ENCODE data around the gene QRFP. TPM values are rescaled to one million over a fixed set of nuclear protein-coding genes. Genes with fewer than 3 reads are reported as not detected.

QRFP gene
- polyA plus RNA-seq, 1 donor from 2014 or later: not detected

- Histone ChIP-seq H3K4me2 (ENCODE audit: low read length) (no peak overlapping the region), H2AFZ (ENCODE audit: low read depth, low read length) (no peak overlapping the region), H3K36me3 (ENCODE audit: insufficient read depth, low read length) (no peaks in the 10 kb centered on the region), H3K27me3 (ENCODE audit: insufficient read depth, low read depth, low read length) (no peaks in the 10 kb centered on the region), H3K9me3 (ENCODE audit: low read length) (no peaks in the 10 kb centered on the region), H3K4me3 (ENCODE audit: low read length) (no peak overlapping the region), H3K27ac (ENCODE audit: low read length) (no peak overlapping the region), H3K9me2 (ENCODE audit: insufficient read depth, low read length) (no peaks in the 10 kb centered on the region), H3F3A (ENCODE audit: insufficient read depth, low read length, poor library complexity, severe bottlenecking) (no peaks in the 10 kb centered on the region), H4K20me1 (ENCODE audit: insufficient read depth) (no peaks in the 10 kb centered on the region), H3K9ac (ENCODE audit: low read length) (no peak overlapping the region), H3K79me2 (replicated peaks; ENCODE audit: insufficient read depth, low read length) (peaks cover 81% of the 10 kb centered on the region)
- no peak for TF ChIP-seq SMC3 (conservative IDR thresholded peaks at IDR 0.05; ENCODE audit: poor library complexity)
- no peak for TF ChIP-seq CTCF (IDR thresholded peaks at IDR 0.05; ENCODE audit: poor library complexity, severe bottlenecking)
- TF ChIP-seq EP300 (conservative IDR thresholded peaks at IDR 0.05; ENCODE audit: poor library complexity, severe bottlenecking): no peak
- TF ChIP-seq, protein P1, sequence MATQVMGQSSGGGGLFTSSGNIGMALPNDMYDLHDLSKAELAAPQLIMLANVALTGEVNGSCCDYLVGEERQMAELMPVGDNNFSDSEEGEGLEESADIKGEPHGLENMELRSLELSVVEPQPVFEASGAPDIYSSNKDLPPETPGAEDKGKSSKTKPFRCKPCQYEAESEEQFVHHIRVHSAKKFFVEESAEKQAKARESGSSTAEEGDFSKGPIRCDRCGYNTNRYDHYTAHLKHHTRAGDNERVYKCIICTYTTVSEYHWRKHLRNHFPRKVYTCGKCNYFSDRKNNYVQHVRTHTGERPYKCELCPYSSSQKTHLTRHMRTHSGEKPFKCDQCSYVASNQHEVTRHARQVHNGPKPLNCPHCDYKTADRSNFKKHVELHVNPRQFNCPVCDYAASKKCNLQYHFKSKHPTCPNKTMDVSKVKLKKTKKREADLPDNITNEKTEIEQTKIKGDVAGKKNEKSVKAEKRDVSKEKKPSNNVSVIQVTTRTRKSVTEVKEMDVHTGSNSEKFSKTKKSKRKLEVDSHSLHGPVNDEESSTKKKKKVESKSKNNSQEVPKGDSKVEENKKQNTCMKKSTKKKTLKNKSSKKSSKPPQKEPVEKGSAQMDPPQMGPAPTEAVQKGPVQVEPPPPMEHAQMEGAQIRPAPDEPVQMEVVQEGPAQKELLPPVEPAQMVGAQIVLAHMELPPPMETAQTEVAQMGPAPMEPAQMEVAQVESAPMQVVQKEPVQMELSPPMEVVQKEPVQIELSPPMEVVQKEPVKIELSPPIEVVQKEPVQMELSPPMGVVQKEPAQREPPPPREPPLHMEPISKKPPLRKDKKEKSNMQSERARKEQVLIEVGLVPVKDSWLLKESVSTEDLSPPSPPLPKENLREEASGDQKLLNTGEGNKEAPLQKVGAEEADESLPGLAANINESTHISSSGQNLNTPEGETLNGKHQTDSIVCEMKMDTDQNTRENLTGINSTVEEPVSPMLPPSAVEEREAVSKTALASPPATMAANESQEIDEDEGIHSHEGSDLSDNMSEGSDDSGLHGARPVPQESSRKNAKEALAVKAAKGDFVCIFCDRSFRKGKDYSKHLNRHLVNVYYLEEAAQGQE (IDR thresholded peaks at IDR 0.05; ENCODE audit: borderline replicate concordance): no peak
- no peak for TF ChIP-seq MXI1 (conservative IDR thresholded peaks at IDR 0.05; ENCODE audit: poor library complexity, severe bottlenecking)
- TF ChIP-seq RAD21 (conservative IDR thresholded peaks at IDR 0.05): no peak
- no peak for TF ChIP-seq POLR2AphosphoS5 (IDR thresholded peaks at IDR 0.05)
- TF ChIP-seq EZH2 (IDR thresholded peaks at IDR 0.05; ENCODE audit: borderline replicate concordance, insufficient read depth, low read length, poor library complexity, severe bottlenecking): no peak
- TF ChIP-seq TAF1 (IDR thresholded peaks at IDR 0.05; ENCODE audit: low read depth): no peak
Measured at GRCh38 chr9:130845901-130846481, 50.6 kb downstream of the QRFP start.

DNA sequence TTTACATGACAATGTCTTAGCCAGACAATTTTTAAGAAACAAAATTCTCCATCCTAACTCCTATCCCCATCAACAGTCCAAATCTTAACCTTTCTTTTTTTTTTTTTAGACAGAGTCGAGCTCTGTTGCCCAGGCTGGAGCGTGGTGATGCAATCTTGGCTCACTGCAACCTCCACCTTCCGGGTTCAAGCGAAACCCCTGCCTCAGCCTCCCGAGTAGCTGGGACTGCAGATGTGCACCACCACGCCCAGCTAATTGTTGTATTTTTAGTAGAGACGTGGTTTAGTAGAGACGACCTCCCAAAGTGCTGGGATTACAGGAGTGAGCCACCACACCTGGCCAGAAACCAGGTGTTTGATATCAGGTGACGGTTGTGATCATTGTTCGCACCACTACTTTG, 51.4 kb downstream of the QRFP start:
- no peaks in the 10 kb centered on the region for H3K27me3 ChIP-seq (ENCODE audit: insufficient read depth, low read depth, low read length)
- TF ChIP-seq TAF1 (IDR thresholded peaks at IDR 0.05; ENCODE audit: low read depth) (no peak), CTCF (IDR thresholded peaks at IDR 0.05; ENCODE audit: poor library complexity, severe bottlenecking) (no peak), EP300 (conservative IDR thresholded peaks at IDR 0.05; ENCODE audit: poor library complexity, severe bottlenecking) (no peak), EZH2 (IDR thresholded peaks at IDR 0.05; ENCODE audit: borderline replicate concordance, insufficient read depth, low read length, poor library complexity, severe bottlenecking) (no peak), RAD21 (conservative IDR thresholded peaks at IDR 0.05) (no peak), MXI1 (conservative IDR thresholded peaks at IDR 0.05; ENCODE audit: poor library complexity, severe bottlenecking) (no peak), SMC3 (conservative IDR thresholded peaks at IDR 0.05; ENCODE audit: poor library complexity) (no peak), POLR2AphosphoS5 (IDR thresholded peaks at IDR 0.05) (no peak)
- TF ChIP-seq, protein P1 (IDR thresholded peaks at IDR 0.05; ENCODE audit: borderline replicate concordance): no peak
- no peak overlapping the region for H3K9ac ChIP-seq (ENCODE audit: low read length)
- peaks cover 81% of the 10 kb centered on the region for H3K79me2 ChIP-seq (replicated peaks; ENCODE audit: insufficient read depth, low read length)
- no peaks in the 10 kb centered on the region for H3F3A ChIP-seq (ENCODE audit: insufficient read depth, low read length, poor library complexity, severe bottlenecking)
- H3K4me2 ChIP-seq (ENCODE audit: low read length): no peak overlapping the region
- no peaks in the 10 kb centered on the region for H3K9me3 ChIP-seq (ENCODE audit: low read length)
- H3K36me3 ChIP-seq (ENCODE audit: insufficient read depth, low read length): no peaks in the 10 kb centered on the region
- no peaks in the 10 kb centered on the region for H4K20me1 ChIP-seq (ENCODE audit: insufficient read depth)
- no peaks in the 10 kb centered on the region for H3K9me2 ChIP-seq (ENCODE audit: insufficient read depth, low read length)
- no peak overlapping the region for H2AFZ ChIP-seq (ENCODE audit: low read depth, low read length)
- no peak overlapping the region for H3K4me3 ChIP-seq (ENCODE audit: low read length)
- H3K27ac ChIP-seq (ENCODE audit: low read length): no peak overlapping the region

Data from neural cell (in vitro differentiated cells).